ENCODE results near the gene AAK1. TPM values are rescaled to one million over a fixed set of nuclear protein-coding genes. Genes with fewer than 3 reads are reported as not detected.

Gene AAK1
- total RNA-seq, 2 donors from 2014 or later = 44.6 to 60.0 TPM

DNA sequence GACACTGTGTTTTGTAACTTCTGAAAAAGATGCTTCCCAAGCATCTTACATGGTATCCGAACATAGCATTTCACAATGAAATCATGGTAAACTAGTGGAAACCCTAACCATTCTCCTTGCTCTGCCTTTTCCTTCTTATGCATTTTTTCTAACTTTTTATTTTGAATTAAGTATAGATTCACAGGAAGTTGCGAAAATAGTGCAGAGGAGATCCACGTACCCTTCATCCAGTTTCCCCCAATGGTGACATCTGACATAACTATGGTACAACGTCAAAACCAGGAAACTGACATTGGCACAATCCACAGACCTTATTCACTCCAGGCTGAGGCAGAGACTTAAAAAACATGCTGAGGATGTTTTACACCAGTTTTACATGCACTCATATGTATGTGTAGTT, 38.3 kb downstream of the AAK1 start:
- WGBS, 2 donors = 75 to 95% methylated on average over 4 of the region's 4 CpGs
- intact Hi-C loops (cut with DNase I) = no loop called here
- Histone ChIP-seq H3K9me3 (no peaks in the 10 kb centered on the region), H3K4me3 (no peak overlapping the region), H3K27me3 (no peaks in the 10 kb centered on the region), H3K27ac (peak overlapping the region in 1 of 4 donors; percentile 68), H3K4me1 (peaks cover 36% of the 10 kb centered on the region), H3K36me3 (replicated peaks in 1 of 2; ENCODE audit: insufficient read depth in 1 of 2, low read depth in 2 of 2) (no peaks in the 10 kb centered on the region)
- ATAC-seq (no peak), DNase-seq (no peak)
- TF ChIP-seq POLR2A (IDR thresholded peaks at IDR 0.05) = no peak
- TF ChIP-seq, protein P1, sequence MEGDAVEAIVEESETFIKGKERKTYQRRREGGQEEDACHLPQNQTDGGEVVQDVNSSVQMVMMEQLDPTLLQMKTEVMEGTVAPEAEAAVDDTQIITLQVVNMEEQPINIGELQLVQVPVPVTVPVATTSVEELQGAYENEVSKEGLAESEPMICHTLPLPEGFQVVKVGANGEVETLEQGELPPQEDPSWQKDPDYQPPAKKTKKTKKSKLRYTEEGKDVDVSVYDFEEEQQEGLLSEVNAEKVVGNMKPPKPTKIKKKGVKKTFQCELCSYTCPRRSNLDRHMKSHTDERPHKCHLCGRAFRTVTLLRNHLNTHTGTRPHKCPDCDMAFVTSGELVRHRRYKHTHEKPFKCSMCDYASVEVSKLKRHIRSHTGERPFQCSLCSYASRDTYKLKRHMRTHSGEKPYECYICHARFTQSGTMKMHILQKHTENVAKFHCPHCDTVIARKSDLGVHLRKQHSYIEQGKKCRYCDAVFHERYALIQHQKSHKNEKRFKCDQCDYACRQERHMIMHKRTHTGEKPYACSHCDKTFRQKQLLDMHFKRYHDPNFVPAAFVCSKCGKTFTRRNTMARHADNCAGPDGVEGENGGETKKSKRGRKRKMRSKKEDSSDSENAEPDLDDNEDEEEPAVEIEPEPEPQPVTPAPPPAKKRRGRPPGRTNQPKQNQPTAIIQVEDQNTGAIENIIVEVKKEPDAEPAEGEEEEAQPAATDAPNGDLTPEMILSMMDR (IDR thresholded peaks at IDR 0.05) = no peak

DNA sequence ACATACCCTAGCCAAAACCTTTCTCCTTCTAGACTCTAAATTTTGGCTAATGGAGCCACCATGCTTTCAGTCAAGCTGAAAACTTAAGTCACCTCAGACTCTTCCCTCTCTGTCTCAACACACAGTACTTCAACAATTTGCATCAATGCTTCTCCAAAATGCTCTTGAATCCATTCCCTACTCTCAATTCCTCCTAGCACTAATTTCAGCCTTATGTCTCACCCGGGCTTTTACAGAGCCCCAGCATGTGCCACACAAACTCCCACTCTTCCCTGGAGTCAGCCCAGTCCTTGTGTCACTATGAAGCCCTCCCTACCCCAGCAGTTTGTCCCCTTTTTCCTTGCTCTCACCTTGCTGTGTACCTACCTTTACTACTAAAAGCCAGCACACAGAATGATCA, 38.7 kb downstream of the AAK1 start:
- Histone ChIP-seq H3K27me3 (no peaks in the 10 kb centered on the region), H3K27ac (peak overlapping the region in 3 of 4 donors; percentile 60 to 77 (median 68)), H3K4me1 (peaks cover 36% of the 10 kb centered on the region), H3K4me3 (no peak overlapping the region), H3K9me3 (no peaks in the 10 kb centered on the region), H3K36me3 (replicated peaks in 1 of 2; ENCODE audit: insufficient read depth in 1 of 2, low read depth in 2 of 2) (no peaks in the 10 kb centered on the region)
- ATAC-seq (no peak), DNase-seq (no peak)
- TF ChIP-seq, protein P1 (IDR thresholded peaks at IDR 0.05) = no peak
- no peak for TF ChIP-seq POLR2A (IDR thresholded peaks at IDR 0.05)
- intact Hi-C loops (cut with DNase I) = no loop called here
- WGBS, 2 donors = 62 to 88% methylated on average over 1 of the region's 1 CpG

GRCh38 chr2:69604026-69604678, 39.4 kb downstream of the AAK1 start:
- 42 to 45% methylated on average over 6 of the region's 6 CpGs for WGBS, 2 donors
- intact Hi-C loops (cut with DNase I) = no loop called here
- no peaks in the 10 kb centered on the region for H3K27me3 ChIP-seq
- H3K27ac ChIP-seq = peak overlapping the region; percentile 0 to 77 (median 64)
- no peak overlapping the region for H3K4me3 ChIP-seq
- peak; percentile 35 to 68 (median 42) for DNase-seq
- peak; percentile 88 for ATAC-seq
- peaks cover 36% of the 10 kb centered on the region for H3K4me1 ChIP-seq
- no peaks in the 10 kb centered on the region for H3K36me3 ChIP-seq (replicated peaks in 1 of 2; ENCODE audit: insufficient read depth in 1 of 2, low read depth in 2 of 2)
- H3K9me3 ChIP-seq = no peaks in the 10 kb centered on the region
- TF ChIP-seq POLR2A (IDR thresholded peaks at IDR 0.05) = peak in 1 of 3 donors; percentile 1
- TF ChIP-seq, protein P1 (IDR thresholded peaks at IDR 0.05) = no peak

GRCh38 chr2:69603146-69603743, 40.3 kb downstream of the AAK1 start:
- TF ChIP-seq, protein P1 (IDR thresholded peaks at IDR 0.05) = no peak
- no peak for TF ChIP-seq POLR2A (IDR thresholded peaks at IDR 0.05)
- no peaks in the 10 kb centered on the region for H3K9me3 ChIP-seq
- H3K27me3 ChIP-seq = no peaks in the 10 kb centered on the region
- peaks cover 36% of the 10 kb centered on the region for H3K4me1 ChIP-seq
- no peak overlapping the region for H3K4me3 ChIP-seq
- intact Hi-C loops (cut with DNase I) = no loop called here
- no peaks in the 10 kb centered on the region for H3K36me3 ChIP-seq (replicated peaks in 1 of 2; ENCODE audit: insufficient read depth in 1 of 2, low read depth in 2 of 2)
- ATAC-seq = no peak
- 80 to 85% methylated on average over 4 of the region's 4 CpGs for WGBS, 2 donors
- peak overlapping the region in 3 of 4 donors; percentile 37 to 77 (median 68) for H3K27ac ChIP-seq
- no peak for DNase-seq

Data from body of pancreas (tissue), 4 donors.